GM20000 (cell line): ENCODE measurements around the gene SH3PXD2A.

ENCODE experiments used
- DNase-seq: peaks from one replicate; pipeline ENCODE4 v3.0.0; 2012; ENCODE audit warnings: low spot score
- CTCF ChIP-seq: IDR thresholded peaks from 2 replicates; pipeline ENCODE4 v1.5.1; 2012; ENCODE audit warnings: mild to moderate bottlenecking, control low read depth; ENCODE audit errors: extremely low read depth, missing control alignments

The SH3PXD2A gene

GRCh38 chr10:103598654-103599115 is 256.7 kb downstream of the SH3PXD2A start:
- DNase-seq = peak; percentile 74
- TF ChIP-seq CTCF = no peak

- no peak for DNase-seq
- no peak for TF ChIP-seq CTCF
Measured at GRCh38 chr10:103597003-103597402, 258.4 kb downstream of the SH3PXD2A start.

DNA sequence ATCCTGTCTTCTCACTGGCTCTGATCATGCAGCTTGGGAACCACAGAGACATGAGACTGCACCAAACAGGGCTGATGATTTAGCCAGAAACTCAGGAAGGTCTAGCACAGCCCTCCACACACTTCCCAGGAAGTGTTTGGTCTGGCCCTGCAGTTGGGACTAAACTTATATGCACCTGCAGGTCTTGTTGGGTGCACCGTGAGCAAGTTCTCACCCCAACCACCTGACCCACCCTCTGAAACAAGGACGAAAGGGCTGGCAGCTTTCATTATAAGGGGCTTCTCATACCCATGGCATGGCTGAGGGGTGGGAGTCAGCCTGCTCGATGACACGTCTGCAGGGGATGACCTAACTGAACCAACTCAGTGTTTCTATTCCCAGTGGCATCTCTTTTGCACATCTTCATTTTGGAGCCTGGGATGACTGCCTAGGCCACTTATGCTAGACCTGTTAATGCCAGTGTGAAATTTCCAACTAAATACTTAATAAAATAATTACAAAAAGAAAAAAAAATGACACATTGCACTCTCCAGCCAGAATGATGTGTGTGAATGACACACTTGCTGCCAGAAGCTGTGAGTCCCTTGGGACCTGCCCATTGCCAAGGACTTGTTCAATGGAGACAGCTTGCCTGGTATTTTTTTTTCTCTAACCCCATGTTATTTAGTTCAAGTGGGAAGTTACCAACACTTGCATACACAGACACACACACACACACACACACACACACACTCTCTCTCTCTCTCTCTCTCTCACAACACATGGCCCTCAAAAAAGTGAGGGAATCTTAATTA is 259.2 kb downstream of the SH3PXD2A start:
- TF ChIP-seq CTCF = no peak
- no peak for DNase-seq

GRCh38 chr10:103593022-103593570 is 262.3 kb downstream of the SH3PXD2A start:
- no peak for TF ChIP-seq CTCF

DNA sequence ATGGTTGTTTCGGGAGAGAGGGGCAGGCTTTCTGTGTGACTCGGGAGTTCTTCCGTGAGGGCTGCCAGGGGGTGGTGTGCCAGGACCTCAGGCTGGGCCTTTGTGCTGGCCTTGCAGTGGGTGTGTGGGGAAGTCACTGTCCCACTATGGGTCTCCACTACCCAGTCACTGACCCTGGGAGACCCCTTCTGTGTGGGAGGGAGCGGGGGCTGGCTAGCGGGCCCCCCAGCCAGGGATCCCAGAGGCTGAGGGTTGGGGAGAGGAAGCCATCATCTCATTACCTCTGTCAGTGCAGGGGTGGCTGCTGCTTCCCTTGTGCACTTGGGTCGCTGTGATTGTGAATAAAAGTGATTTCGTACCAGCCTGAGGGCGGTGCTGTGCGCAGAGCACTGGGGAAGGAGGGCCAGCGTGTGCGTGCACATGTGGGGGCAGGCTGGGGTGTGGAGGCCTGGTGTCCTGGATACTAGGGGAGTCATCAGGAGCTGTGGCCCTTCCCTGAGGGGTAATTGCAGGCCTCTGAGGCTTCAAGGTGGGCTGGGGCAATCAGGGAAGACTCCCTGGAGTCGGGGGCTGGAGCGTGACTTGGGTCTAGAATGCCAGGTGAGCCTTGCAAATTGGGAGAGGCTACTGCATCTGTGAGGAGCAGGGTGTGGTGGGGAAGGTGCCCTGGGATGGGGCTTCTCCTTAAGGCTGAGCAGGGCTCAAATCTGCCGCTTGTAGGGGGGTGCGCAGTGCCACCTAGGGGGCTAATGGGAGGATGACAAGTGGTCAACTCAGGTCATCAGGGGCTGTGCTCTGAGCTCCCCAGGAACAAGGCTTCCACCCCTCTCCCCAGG is 263.0 kb downstream of the SH3PXD2A start:
- peak; percentile 84 for DNase-seq
- TF ChIP-seq CTCF = peak; percentile 61

More at GRCh38 chr10:103593022-103593570, 262.3 kb downstream of the SH3PXD2A start:
- DNase-seq = no peak

- DNase-seq = no peak
- TF ChIP-seq CTCF = no peak
Measured at GRCh38 chr10:103590744-103591291, 264.6 kb downstream of the SH3PXD2A start.
